K562 (cell line): Measurements from ENCODE around the gene ZRANB3. TPM values are rescaled to one million over a fixed set of nuclear protein-coding genes. Genes with fewer than 3 reads are reported as not detected.

Source experiments
- ATAC-seq: fragments of 200-7000 bp; cut with Tn5 transposase; 3 replicates; pipeline ENCODE4 v1.9.1; 2020; ENCODE audit warnings: moderate library complexity
- BruUV-seq: library from RNA; stranded (reverse); fragments of 400-500 nt; replicated peaks from 2 replicates; lab custom pipeline; 2021; lab: Mats Ljungman, UMichigan
- CTCF ChIA-PET: fragments of 300-600 bp; formaldehyde crosslinking; extraction: SDS; loops from one replicate; lab custom pipeline; 2021; ENCODE audit warnings: low intra/inter-chr PET ratio; lab: Yijun Ruan, JAX
- POLR2A ChIA-PET: fragments of 300-600, 350-650 bp; sonication (Branson Sonifier 250); formaldehyde crosslinking; extraction: SDS; loops from one replicate; lab custom pipeline; 2021; ENCODE audit warnings: antibody characterized with exemption, inconsistent platforms; lab: Yijun Ruan, JAX
- DNase-seq, 4 experiments: peaks; one replicate each; pipeline versions ENCODE4 v3.0.0 to v3.0.0-alpha.2; 2011 to 2018; ENCODE audit warnings: low spot score in 3 of 4, mixed read lengths in 3 of 4; ENCODE audit errors: extremely low read depth in 1 of 4
- FAIRE-seq: peaks from 2 replicates; lab custom pipeline; 2011; peaks lifted over from hg19 to GRCh38; lab: Jason Lieb, UNC
- H2AFZ ChIP-seq: 2 replicates; pipeline ENCODE4 v1.6.0; 2011; ENCODE audit warnings: low read depth, low read length, control low read depth, inconsistent platforms
- H3K27ac ChIP-seq: fragments of 200-600 bp; 3 replicates; pipeline ENCODE4 v1.8.0; 2011; ENCODE audit warnings: low read depth, mild to moderate bottlenecking, control low read depth, inconsistent platforms, low read length, moderate library complexity, mixed read lengths; ENCODE audit errors: extremely low read depth
- H3K27me3 ChIP-seq, 2 experiments: fragments of 300-600 bp in 1 of 2; 2 replicates in 1 of 2; 3 replicates in 1 of 2; pipeline versions ENCODE4 v1.6.0 to v1.8.0; 2011; ENCODE audit warnings: inconsistent platforms in 2 of 2, low read length in 2 of 2, mild to moderate bottlenecking in 1 of 2, mixed read lengths in 1 of 2, moderate library complexity in 1 of 2; ENCODE audit not compliant: control insufficient read depth in 2 of 2, insufficient read depth in 2 of 2
- H3K36me3 ChIP-seq: fragments of 300-600 bp; 3 replicates; pipeline ENCODE4 v1.8.0; 2011; ENCODE audit warnings: mild to moderate bottlenecking, low read length, inconsistent platforms; ENCODE audit not compliant: control insufficient read depth, insufficient read depth
- H3K4me1 ChIP-seq, 2 experiments: fragments of 200-600 bp in 1 of 2; replicated peaks in 1 of 2; 2 replicates in 1 of 2; 3 replicates in 1 of 2; pipeline versions ENCODE4 v1.5.1 to v1.8.0; 2011; ENCODE audit warnings: inconsistent platforms in 2 of 2, low read length in 2 of 2, mild to moderate bottlenecking in 1 of 2, mixed read lengths in 1 of 2, moderate library complexity in 1 of 2; ENCODE audit not compliant: control insufficient read depth in 2 of 2, insufficient read depth in 2 of 2
- H3K4me2 ChIP-seq: 2 replicates; pipeline ENCODE4 v1.6.1; 2011; ENCODE audit warnings: low read length, control low read depth, inconsistent platforms, mixed read lengths; ENCODE audit not compliant: insufficient read depth
- H3K4me3 ChIP-seq: fragments of 200-600 bp; sonication (generic), shearing (Covaris generic); 2 replicates; pipeline ENCODE4 v1.5.1; 2016; ENCODE audit warnings: control low read depth, inconsistent platforms
- H3K79me2 ChIP-seq: fragments of 200-600 bp; 3 replicates; pipeline ENCODE4 v1.8.0; 2011; ENCODE audit warnings: low read length, inconsistent platforms; ENCODE audit not compliant: control insufficient read depth, insufficient read depth
- H3K9ac ChIP-seq, 2 experiments: 2 replicates each; pipeline versions ENCODE4 v1.6.0 to v1.6.1; 2011; ENCODE audit warnings: low read depth in 2 of 2, low read length in 2 of 2, control low read depth in 1 of 2, inconsistent platforms in 1 of 2, mild to moderate bottlenecking in 1 of 2, mixed read lengths in 1 of 2; ENCODE audit not compliant: insufficient read depth in 1 of 2
- H3K9me1 ChIP-seq: one replicate; pipeline ENCODE4 v1.6.0; 2011; ENCODE audit warnings: inconsistent platforms, mild to moderate bottlenecking, low read length, moderate library complexity; ENCODE audit not compliant: control insufficient read depth, insufficient read depth
- H3K9me3 ChIP-seq: replicated peaks from 2 replicates; pipeline ENCODE4 v1.5.1; 2011; ENCODE audit warnings: low read depth, low read length, inconsistent platforms; ENCODE audit not compliant: control insufficient read depth, insufficient read depth
- H4K20me1 ChIP-seq: replicated peaks from 2 replicates; pipeline ENCODE4 v1.6.1; 2011; ENCODE audit warnings: low read length, inconsistent platforms, mixed read lengths; ENCODE audit not compliant: control insufficient read depth, insufficient read depth
- ARID1B ChIP-seq: fragments of 450-650 bp; IDR thresholded peaks from 2 replicates; pipeline ENCODE4 v1.6.1; 2016; ENCODE audit warnings: antibody characterized with exemption, mild to moderate bottlenecking, inconsistent platforms
- BMI1 ChIP-seq: fragments of 150-350 bp; IDR thresholded peaks from 2 replicates; pipeline ENCODE4 v1.6.1; 2014; ENCODE audit warnings: low read length
- HMG20B ChIP-seq: fragments of 250-450 bp; sonication (Bioruptor Pico); IDR thresholded peaks from 2 replicates; pipeline ENCODE4 v1.5.0; 2021; ENCODE audit warnings: mild to moderate bottlenecking
- JUNB ChIP-seq: fragments of 450-650 bp; formaldehyde crosslinking; conservative IDR thresholded peaks from 2 replicates; pipeline ENCODE4 v1.4.0; 2020; ENCODE audit warnings: mild to moderate bottlenecking
- NFIC ChIP-seq: fragments of 450-650 bp; IDR thresholded peaks from 2 replicates; pipeline ENCODE4 v1.6.1; 2017; ENCODE audit warnings: mild to moderate bottlenecking, inconsistent platforms
- PHF21A ChIP-seq: fragments of 450-650 bp; IDR thresholded peaks from 2 replicates; pipeline ENCODE4 v1.6.1; 2017; ENCODE audit warnings: low read depth, borderline replicate concordance
- RBM14 ChIP-seq: fragments of 200-400 bp; formaldehyde crosslinking; IDR thresholded peaks from 2 replicates; pipeline ENCODE4 v1.6.1; 2018; ENCODE audit warnings: low read depth, mild to moderate bottlenecking, low read length, moderate library complexity, borderline replicate concordance; ENCODE audit not compliant: insufficient read depth
- RCOR1 ChIP-seq, 2 experiments: IDR thresholded peaks; 2 replicates each; pipeline ENCODE4 v1.6.1; 2012; ENCODE audit warnings: low read depth in 2 of 2, low read length in 2 of 2, borderline replicate concordance in 1 of 2, improper control_type of control experiment in 1 of 2
- RREB1 ChIP-seq: fragments of 250-450 bp; sonication (Bioruptor Pico); IDR thresholded peaks from 2 replicates; pipeline ENCODE4 v1.4.0; 2020
- RUNX1 ChIP-seq: sonication (generic); IDR thresholded peaks from 2 replicates; pipeline ENCODE4 v1.6.1; 2016; ENCODE audit warnings: antibody characterized with exemption, low read depth
- SIRT6 ChIP-seq: IDR thresholded peaks from one replicate; pipeline ENCODE4 v1.6.1; 2012; ENCODE audit warnings: low read depth, mild to moderate bottlenecking, control low read depth, inconsistent platforms, low read length, moderate library complexity
- XRCC4 ChIP-seq: IDR thresholded peaks from one replicate; pipeline ENCODE4 v1.6.1; 2011; ENCODE audit not compliant: insufficient read depth, insufficient read length; ENCODE audit errors: extremely low read depth
- ZBTB17 ChIP-seq: fragments of 450-650 bp; formaldehyde crosslinking; IDR thresholded peaks from 2 replicates; pipeline ENCODE4 v1.4.0; 2020; ENCODE audit warnings: mild to moderate bottlenecking
- ZNF274 ChIP-seq: IDR thresholded peaks from 2 replicates; pipeline ENCODE4 v1.6.1; 2011; ENCODE audit warnings: low read depth, mild to moderate bottlenecking, low read length, moderate library complexity, borderline replicate concordance
- WGBS: fragments of 100-300 bp; shearing (Covaris generic); methylation state at CpG from one replicate; pipeline ENCODE4 v1.1.6; 2016; ENCODE audit warnings: low coverage, mixed read lengths; ENCODE audit not compliant: insufficient coverage; ENCODE audit errors: missing lambda C conversion rate; 5-methylcytosine and 5-hydroxymethylcytosine counted together
- in situ Hi-C: fragments of 300-500 bp; cut with MboI; formaldehyde crosslinking; loops from 4 replicates; pipeline ENCODE4 v1.15.0; 2018; ENCODE audit warnings: inconsistent platforms, mixed read lengths
- intact Hi-C: fragments of 100-400 bp; cut with micrococcal nuclease; formaldehyde crosslinking; loops from 2 replicates; pipeline ENCODE4 v1.14.2; 2022
- polyA plus RNA-seq, 8 experiments: library from polyadenylated mRNA; depleted of rRNA in 4 of 8; stranded (reverse) in 5 of 8; unstranded in 3 of 8; fragments of >200 nt; fragmentation: Nextera tagmentation in 2 of 8; fragmentation: Illumina TruSeq in 1 of 8; extraction: Ambion mirVana in 2 of 8; extraction: Trizol in 1 of 8; gene quantifications; 2 replicates each; pipeline versions ENCODE4 v1.2.1 to v1.2.3, GENCODE V29; 2011 to 2014; ENCODE audit warnings: inconsistent platforms in 1 of 8, missing spikeins in 1 of 8
- total RNA-seq, 7 experiments: library from RNA; depleted of rRNA in 6 of 7; stranded (reverse); fragments of >200 nt in 6 of 7; fragmentation: Illumina TruSeq in 2 of 7; extraction: Trizol in 2 of 7; gene quantifications; 2 replicates each; pipeline versions ENCODE4 v1.2.1 to v1.2.3, GENCODE V29; 2011 to 2021; ENCODE audit warnings: low replicate concordance in 1 of 7
- TF ChIP-seq, protein P1 (sequence below): fragments of 250-450 bp; sonication (Bioruptor Pico); IDR thresholded peaks from 2 replicates; pipeline ENCODE4 v1.8.0; 2021; ENCODE audit warnings: borderline replicate concordance, mild to moderate bottlenecking, moderate library complexity; ENCODE audit not compliant: poor library complexity, severe bottlenecking
- TF ChIP-seq, protein P2 (sequence below): fragments of 250-450 bp; sonication (Bioruptor Pico); IDR thresholded peaks from 2 replicates; pipeline ENCODE4 v1.6.1; 2021; ENCODE audit warnings: mild to moderate bottlenecking

The ZRANB3 gene
- total and polyA plus RNA-seq, 9 of the 15 experiments (the other 6 are each of a cell fraction or from before 2014, with no cell fraction given), result 8.6 to 21.3 (median 14.7) TPM

GRCh38 chr2:135182190-135182589 is 348.8 kb downstream of the ZRANB3 start (continued):
- TF ChIP-seq ARID1B (no peak), HMG20B (CRISPR knock-in tag) (no peak), XRCC4 (no peak), ZBTB17 (CRISPR knock-in tag) (no peak)

DNA sequence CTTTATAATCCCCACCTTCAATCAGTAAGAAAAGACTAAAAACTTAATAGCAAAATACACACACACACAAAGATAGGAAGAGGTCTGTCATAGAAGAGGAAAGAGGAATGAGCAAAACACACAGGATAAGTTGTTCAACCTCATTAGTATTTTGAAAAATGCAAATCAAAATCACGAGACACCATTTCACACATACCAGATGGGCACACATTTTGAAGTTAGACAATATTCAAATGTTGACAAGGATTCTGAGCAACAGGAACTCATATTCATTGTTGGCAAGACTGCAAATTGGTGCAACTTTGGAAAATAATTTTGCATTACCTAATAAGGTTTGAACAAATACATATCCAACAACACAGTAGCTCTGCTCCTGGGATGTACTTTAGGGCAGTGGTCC is 351.3 kb downstream of the ZRANB3 start:
- no peak overlapping the region for H3K9ac ChIP-seq
- DNase-seq (no peak), FAIRE-seq (no peak), ATAC-seq (no peak)
- ChIA-PET CTCF (no interaction called here), POLR2A (interaction anchor here (0.6 kb wide), 1 partner anchor 848 kb away, joined by 3 read pairs; no protein-coding TSS in a partner anchor)
- BruUV-seq, result no TSS peak
- in situ Hi-C loops (no loop called here), intact Hi-C loops (loop anchor here (10.0 kb wide), 1 partner anchor 175 kb away; no protein-coding TSS in a partner anchor)
- H3K4me3 ChIP-seq, result no peak overlapping the region
- no peaks in the 10 kb centered on the region for H3K27me3 ChIP-seq
- H3K9me1 ChIP-seq, result peaks cover 3% of the 10 kb centered on the region
- no peak overlapping the region for H3K27ac ChIP-seq
- H3K4me1 ChIP-seq, result no peaks in the 10 kb centered on the region
- peaks cover 11% of the 10 kb centered on the region; the same call in 2 of the 3 replicates for H3K36me3 ChIP-seq
- no peaks in the 10 kb centered on the region for H3K79me2 ChIP-seq
- no peak overlapping the region for H3K4me2 ChIP-seq
- WGBS, result 92% methylated on average over 1 of the region's 1 CpG
- no peak overlapping the region for H2AFZ ChIP-seq
- H4K20me1 ChIP-seq, result no peaks in the 10 kb centered on the region
- H3K9me3 ChIP-seq, result no peaks in the 10 kb centered on the region; the same call in 1 of the 2 replicates
- no peak for TF ChIP-seq SIRT6
- TF ChIP-seq, protein P1, sequence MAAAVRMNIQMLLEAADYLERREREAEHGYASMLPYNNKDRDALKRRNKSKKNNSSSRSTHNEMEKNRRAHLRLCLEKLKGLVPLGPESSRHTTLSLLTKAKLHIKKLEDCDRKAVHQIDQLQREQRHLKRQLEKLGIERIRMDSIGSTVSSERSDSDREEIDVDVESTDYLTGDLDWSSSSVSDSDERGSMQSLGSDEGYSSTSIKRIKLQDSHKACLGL, result no peak
- TF ChIP-seq BMI1, result no peak
- TF ChIP-seq PHF21A, result no peak
- TF ChIP-seq, protein P2, sequence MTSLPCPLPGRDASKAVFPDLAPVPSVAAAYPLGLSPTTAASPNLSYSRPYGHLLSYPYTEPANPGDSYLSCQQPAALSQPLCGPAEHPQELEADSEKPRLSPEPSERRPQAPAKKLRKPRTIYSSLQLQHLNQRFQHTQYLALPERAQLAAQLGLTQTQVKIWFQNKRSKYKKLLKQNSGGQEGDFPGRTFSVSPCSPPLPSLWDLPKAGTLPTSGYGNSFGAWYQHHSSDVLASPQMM (CRISPR knock-in tag), result no peak
- no peak for TF ChIP-seq RREB1 (CRISPR knock-in tag)
- no peak for TF ChIP-seq NFIC
- TF ChIP-seq JUNB (CRISPR knock-in tag), result no peak
- TF ChIP-seq RUNX1, result no peak
- TF ChIP-seq RBM14, result no peak
- no peak for TF ChIP-seq RCOR1 (IDR thresholded peaks at IDR 0.05; ENCODE audit: borderline replicate concordance in 1 of 2, low read depth in 2 of 2, low read length in 2 of 2)
- TF ChIP-seq ZNF274, result no peak
